ENCODE data around the gene CCDC57.

- TF ChIP-seq FOXO4 (CRISPR knock-in tag; IDR thresholded peaks at IDR 0.05), result no peak
- TF ChIP-seq ATF2 (CRISPR knock-in tag; IDR thresholded peaks at IDR 0.05), result no peak
- TF ChIP-seq TOE1 (IDR thresholded peaks at IDR 0.05; ENCODE audit: borderline replicate concordance), result no peak
- TF ChIP-seq TOE1 (CRISPR knock-in tag; IDR thresholded peaks at IDR 0.05; ENCODE audit: borderline replicate concordance, low read depth), result no peak
- no peak for TF ChIP-seq ZBTB33 (CRISPR knock-in tag; IDR thresholded peaks at IDR 0.05)
- TF ChIP-seq ESRRB (CRISPR knock-in tag; IDR thresholded peaks at IDR 0.05; ENCODE audit: borderline replicate concordance), result no peak
- TF ChIP-seq CBX3 (IDR thresholded peaks at IDR 0.05; ENCODE audit: borderline replicate concordance in 1 of 2, low read length in 2 of 2), result no peak
- no peak for TF ChIP-seq TCF3 (CRISPR knock-in tag; IDR thresholded peaks at IDR 0.05)
- no peak for TF ChIP-seq U2AF1 (optimal IDR thresholded peaks at IDR 0.05; ENCODE audit: low read depth, low read length)
- no peak for TF ChIP-seq RERE (CRISPR knock-in tag; IDR thresholded peaks at IDR 0.05; ENCODE audit: borderline replicate concordance)
- no peak for TF ChIP-seq ZNF280B (CRISPR knock-in tag; IDR thresholded peaks at IDR 0.05)
- TF ChIP-seq MXD1 (CRISPR knock-in tag; IDR thresholded peaks at IDR 0.05; ENCODE audit: borderline replicate concordance, poor library complexity, severe bottlenecking), result no peak
- no peak for TF ChIP-seq CTCF (IDR thresholded peaks at IDR 0.05 in 2 of 3, conservative IDR thresholded peaks at IDR 0.05 in 1 of 3; ENCODE audit: insufficient read depth in 2 of 3, low read depth in 1 of 3, low read length in 3 of 3)
- no peak for TF ChIP-seq ZNF511 (CRISPR knock-in tag; IDR thresholded peaks at IDR 0.05)
- TF ChIP-seq ZNF644 (tag; IDR thresholded peaks at IDR 0.05; ENCODE audit: low read depth), result no peak
Measured at GRCh38 chr17:82081966-82082365, 130.7 kb downstream of the CCDC57 start.
